ENCODE measurements around the gene FOXN3.

FOXN3 gene

DNA sequence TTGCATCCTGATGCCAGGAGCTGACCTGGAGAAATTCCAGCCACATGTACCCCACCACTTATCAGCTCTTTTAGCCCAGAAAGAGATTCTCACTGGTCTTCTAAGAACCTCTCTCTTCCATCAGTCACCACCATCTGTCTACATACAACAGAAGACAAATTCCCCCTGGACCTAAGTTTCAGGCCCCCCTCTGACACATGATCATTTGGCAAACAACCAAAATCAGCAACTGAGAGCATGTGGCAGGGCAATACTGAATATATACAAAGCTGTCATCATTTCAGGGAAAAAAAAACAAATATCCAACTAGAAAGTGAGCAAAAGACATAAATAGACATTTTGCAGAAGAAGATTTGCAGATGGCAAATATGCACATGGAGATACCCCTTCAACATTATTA is 180.2 kb downstream of the FOXN3 start:
- no peaks in the 10 kb centered on the region for H3K27me3 ChIP-seq (replicated peaks in 2 of 5; ENCODE audit: control insufficient read depth in 4 of 5, insufficient read depth in 5 of 5, low read length in 4 of 5)
- peaks cover 4 to 43% (median 18%) of the 10 kb centered on the region in 4 experiments for H3K4me1 ChIP-seq (ENCODE audit: control extremely low read depth in 1 of 4, control insufficient read depth in 4 of 4, insufficient read depth in 4 of 4, low read length in 3 of 4)
- H3K4me3 ChIP-seq (ENCODE audit: control insufficient read depth in 1 of 7, extremely low read depth in 1 of 7, insufficient read depth in 4 of 7, low read depth in 2 of 7, low read length in 6 of 7) = no peak overlapping the region
- H3K27ac ChIP-seq (ENCODE audit: insufficient read depth in 1 of 2, low read depth in 1 of 2, low read length in 2 of 2, poor library complexity in 1 of 2, severe bottlenecking in 2 of 2) = no peak overlapping the region
- peaks cover 0 to 8% (median 0%) of the 10 kb centered on the region in 5 experiments for H3K9me3 ChIP-seq (ENCODE audit: control extremely low read depth in 1 of 5, control insufficient read depth in 4 of 5, insufficient read depth in 2 of 5, low read depth in 1 of 5, low read length in 4 of 5)
- H3K36me3 ChIP-seq (ENCODE audit: control insufficient read depth in 4 of 4, insufficient read depth in 4 of 4, low read length in 3 of 4) = peaks cover 0 to 6% (median 3%) of the 10 kb centered on the region in 4 experiments
- ChIA-PET CTCF (interaction anchor here (0.7 to 5.4 kb wide), 6 partner anchors 13 to 195 kb away, joined by 3 to 31 read pairs (median 4); no protein-coding TSS in a partner anchor), POLR2A (no interaction called here)
- no peak for DNase-seq

DNA sequence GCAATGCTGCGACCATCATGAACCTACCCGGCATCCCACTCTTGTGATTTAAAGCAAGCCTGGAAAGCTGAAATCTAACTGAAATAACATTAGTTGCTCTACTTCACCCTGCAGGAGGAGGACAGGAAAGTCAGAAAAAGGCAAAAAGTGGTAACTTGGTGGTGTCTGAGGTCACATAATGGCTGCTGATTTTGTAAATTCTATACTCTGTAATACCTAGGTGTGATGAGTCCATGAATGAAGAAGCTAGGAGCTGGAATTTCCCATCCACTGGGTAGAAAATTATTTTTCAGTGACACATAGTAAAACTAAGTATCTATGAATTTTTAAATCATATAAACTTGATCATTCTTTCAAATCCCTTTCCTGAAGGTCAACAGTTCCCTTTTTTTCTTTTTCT is 183.8 kb downstream of the FOXN3 start:
- Histone ChIP-seq H3K4me3 (ENCODE audit: control insufficient read depth in 1 of 7, extremely low read depth in 1 of 7, insufficient read depth in 4 of 7, low read depth in 2 of 7, low read length in 6 of 7) (no peak overlapping the region), H3K9me3 (ENCODE audit: control extremely low read depth in 1 of 5, control insufficient read depth in 4 of 5, insufficient read depth in 2 of 5, low read depth in 1 of 5, low read length in 4 of 5) (peaks cover 0 to 8% (median 0%) of the 10 kb centered on the region in 5 experiments), H3K36me3 (ENCODE audit: control insufficient read depth in 4 of 4, insufficient read depth in 4 of 4, low read length in 3 of 4) (peaks cover 0 to 9% (median 1%) of the 10 kb centered on the region in 4 experiments), H3K27ac (ENCODE audit: insufficient read depth in 1 of 2, low read depth in 1 of 2, low read length in 2 of 2, poor library complexity in 1 of 2, severe bottlenecking in 2 of 2) (peak overlapping the region in 1 of 2 experiments; percentile 8), H3K4me1 (ENCODE audit: control extremely low read depth in 1 of 4, control insufficient read depth in 4 of 4, insufficient read depth in 4 of 4, low read length in 3 of 4) (peaks cover 0 to 14% (median 2%) of the 10 kb centered on the region in 4 experiments), H3K27me3 (replicated peaks in 2 of 5; ENCODE audit: control insufficient read depth in 4 of 5, insufficient read depth in 5 of 5, low read length in 4 of 5) (no peaks in the 10 kb centered on the region)
- CTCF ChIA-PET = no interaction called here
- DNase-seq = no peak
- 100% methylated on average over 2 of the region's 2 CpGs for WGBS (ENCODE audit: insufficient coverage)
- POLR2A ChIA-PET = interaction anchor here (0.6 kb wide), 1 partner anchor 693 kb away, joined by 3 read pairs; no protein-coding TSS in a partner anchor

DNA sequence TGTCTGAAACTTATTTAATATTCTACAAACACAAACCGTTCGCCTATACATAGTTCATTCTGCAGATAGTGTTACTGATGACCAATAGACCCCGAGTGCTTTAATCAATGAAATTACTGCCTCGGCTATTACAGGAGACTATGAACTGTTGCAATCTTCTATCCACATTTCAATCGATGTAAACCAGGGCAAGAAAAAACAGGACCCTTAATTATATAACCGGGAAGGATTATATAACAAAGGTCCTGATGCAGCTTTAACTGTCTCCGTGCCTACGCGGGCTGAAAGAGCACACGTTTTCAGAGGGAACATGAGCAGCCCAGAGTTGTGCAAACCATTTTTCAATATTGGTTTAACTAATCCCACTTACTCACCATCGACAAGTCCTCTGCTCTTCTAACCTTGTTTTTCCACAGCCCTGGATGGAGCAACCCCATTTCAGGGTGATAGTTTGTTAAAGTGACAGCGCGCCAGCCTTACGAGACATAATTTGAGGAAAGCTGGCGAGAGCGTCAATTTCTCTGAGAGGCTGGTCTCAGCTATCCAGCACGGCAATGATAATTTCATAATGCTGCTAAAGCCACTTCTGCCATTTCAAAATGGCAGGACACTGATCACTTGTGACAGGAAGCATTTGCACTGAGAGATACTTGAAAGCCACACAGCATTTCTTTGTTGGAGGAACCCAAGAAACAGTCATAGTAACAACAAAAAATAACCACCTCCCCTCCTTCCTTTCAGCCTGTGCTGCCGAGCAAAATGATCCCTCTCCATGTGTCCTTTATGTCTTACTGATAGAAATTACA is 184.6 kb downstream of the FOXN3 start:
- Histone ChIP-seq H3K9me3 (ENCODE audit: control extremely low read depth in 1 of 5, control insufficient read depth in 4 of 5, insufficient read depth in 2 of 5, low read depth in 1 of 5, low read length in 4 of 5) (peaks cover 0 to 8% (median 0%) of the 10 kb centered on the region in 5 experiments), H3K27me3 (replicated peaks in 2 of 5; ENCODE audit: control insufficient read depth in 4 of 5, insufficient read depth in 5 of 5, low read length in 4 of 5) (no peaks in the 10 kb centered on the region), H3K27ac (ENCODE audit: insufficient read depth in 1 of 2, low read depth in 1 of 2, low read length in 2 of 2, poor library complexity in 1 of 2, severe bottlenecking in 2 of 2) (peak overlapping the region in 1 of 2 experiments; percentile 8), H3K4me3 (ENCODE audit: control insufficient read depth in 1 of 7, extremely low read depth in 1 of 7, insufficient read depth in 4 of 7, low read depth in 2 of 7, low read length in 6 of 7) (no peak overlapping the region), H3K4me1 (ENCODE audit: control extremely low read depth in 1 of 4, control insufficient read depth in 4 of 4, insufficient read depth in 4 of 4, low read length in 3 of 4) (peaks cover 0 to 12% (median 2%) of the 10 kb centered on the region in 4 experiments), H3K36me3 (ENCODE audit: control insufficient read depth in 4 of 4, insufficient read depth in 4 of 4, low read length in 3 of 4) (peaks cover 0 to 9% (median 1%) of the 10 kb centered on the region in 4 experiments)
- 94% methylated on average over 18 of the region's 18 CpGs for WGBS (ENCODE audit: insufficient coverage)
- DNase-seq = no peak
- ChIA-PET POLR2A (interaction anchor here (0.6 kb wide), 1 partner anchor 694 kb away, joined by 3 read pairs; no protein-coding TSS in a partner anchor), CTCF (no interaction called here)

DNA sequence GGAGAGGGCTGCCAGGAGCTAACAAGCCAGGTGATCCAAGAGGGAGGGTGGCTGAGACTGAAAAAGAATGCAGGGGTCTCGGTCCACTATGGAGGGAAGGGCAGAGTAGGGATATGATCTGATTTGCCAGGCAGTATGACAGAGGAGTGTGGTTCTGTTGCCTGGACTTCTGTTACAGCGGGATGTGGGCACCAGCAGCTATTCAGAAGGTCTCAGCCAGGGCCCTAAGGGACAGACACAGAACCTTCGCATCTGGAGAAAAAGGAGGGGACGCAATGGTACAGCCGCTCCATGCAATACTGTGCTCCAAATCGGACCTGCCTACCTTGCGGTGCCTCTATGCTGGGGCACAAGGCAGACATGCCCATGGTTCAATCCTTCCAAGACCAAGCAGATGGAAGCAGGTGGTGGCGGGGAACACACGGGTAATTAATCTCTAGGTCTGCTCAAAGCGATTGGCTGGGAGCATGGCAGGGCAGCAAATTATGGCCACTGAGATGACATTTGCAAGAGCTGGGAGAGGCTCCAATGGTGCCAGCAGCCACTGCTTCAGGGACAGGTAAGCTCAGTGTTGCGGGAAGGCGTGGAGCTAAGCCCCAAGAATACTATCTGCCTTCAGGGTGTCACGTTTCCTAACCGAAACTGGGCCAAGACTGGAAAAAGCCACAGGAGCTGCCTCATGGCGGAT is 185.5 kb downstream of the FOXN3 start:
- no peaks in the 10 kb centered on the region for H3K27me3 ChIP-seq (replicated peaks in 2 of 5; ENCODE audit: control insufficient read depth in 4 of 5, insufficient read depth in 5 of 5, low read length in 4 of 5)
- H3K36me3 ChIP-seq (ENCODE audit: control insufficient read depth in 4 of 4, insufficient read depth in 4 of 4, low read length in 3 of 4) = peaks cover 0 to 9% (median 1%) of the 10 kb centered on the region in 4 experiments
- no peak overlapping the region for H3K27ac ChIP-seq (ENCODE audit: insufficient read depth in 1 of 2, low read depth in 1 of 2, low read length in 2 of 2, poor library complexity in 1 of 2, severe bottlenecking in 2 of 2)
- H3K4me3 ChIP-seq (ENCODE audit: control insufficient read depth in 1 of 7, extremely low read depth in 1 of 7, insufficient read depth in 4 of 7, low read depth in 2 of 7, low read length in 6 of 7) = no peak overlapping the region
- peaks cover 0 to 12% (median 2%) of the 10 kb centered on the region in 4 experiments for H3K4me1 ChIP-seq (ENCODE audit: control extremely low read depth in 1 of 4, control insufficient read depth in 4 of 4, insufficient read depth in 4 of 4, low read length in 3 of 4)
- POLR2A ChIA-PET = no interaction called here
- H3K9me3 ChIP-seq (ENCODE audit: control extremely low read depth in 1 of 5, control insufficient read depth in 4 of 5, insufficient read depth in 2 of 5, low read depth in 1 of 5, low read length in 4 of 5) = peaks cover 0 to 8% (median 0%) of the 10 kb centered on the region in 5 experiments
- 98% methylated on average over 15 of the region's 15 CpGs for WGBS (ENCODE audit: insufficient coverage)
- no peak for DNase-seq
- CTCF ChIA-PET = no interaction called here

DNA sequence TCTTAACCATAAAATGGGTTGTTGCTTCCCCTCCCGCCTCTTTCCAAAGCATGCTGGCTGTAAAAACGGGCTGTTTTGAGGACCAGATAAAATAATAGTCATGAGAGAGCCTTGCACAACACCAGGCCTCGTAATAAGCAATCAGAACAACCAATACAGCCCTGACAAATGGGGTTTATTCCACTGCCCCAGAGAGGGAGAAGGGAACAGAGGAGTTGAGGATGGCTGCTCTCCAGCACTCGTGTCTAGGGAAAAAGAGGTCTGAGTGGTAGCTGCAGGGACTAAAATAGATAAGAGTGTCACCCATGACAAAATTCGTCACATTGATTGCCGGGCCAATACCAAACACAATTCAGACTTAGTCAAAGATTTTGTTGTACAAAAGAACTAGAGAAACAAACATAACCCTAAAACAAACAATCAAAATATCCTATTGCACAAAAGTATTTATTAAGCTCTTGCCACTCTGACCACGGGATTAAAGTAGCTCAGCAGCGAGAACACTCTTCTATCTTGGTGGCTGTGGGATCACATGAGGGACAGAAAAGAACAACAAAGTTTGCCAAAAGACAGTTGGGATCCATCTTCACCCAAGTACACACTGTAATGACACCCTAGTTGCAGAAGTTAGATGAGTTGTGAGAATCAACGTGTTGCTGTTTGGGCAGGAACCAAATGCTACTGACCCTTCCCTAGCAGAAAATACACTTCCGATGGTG is 188.0 kb downstream of the FOXN3 start:
- Histone ChIP-seq H3K4me1 (ENCODE audit: control extremely low read depth in 1 of 4, control insufficient read depth in 4 of 4, insufficient read depth in 4 of 4, low read length in 3 of 4) (peaks cover 0 to 6% (median 4%) of the 10 kb centered on the region in 4 experiments), H3K9me3 (ENCODE audit: control extremely low read depth in 1 of 5, control insufficient read depth in 4 of 5, insufficient read depth in 2 of 5, low read depth in 1 of 5, low read length in 4 of 5) (no peaks in the 10 kb centered on the region), H3K4me3 (ENCODE audit: control insufficient read depth in 1 of 7, extremely low read depth in 1 of 7, insufficient read depth in 4 of 7, low read depth in 2 of 7, low read length in 6 of 7) (no peak overlapping the region), H3K36me3 (ENCODE audit: control insufficient read depth in 4 of 4, insufficient read depth in 4 of 4, low read length in 3 of 4) (peaks cover 0 to 9% (median 2%) of the 10 kb centered on the region in 4 experiments), H3K27me3 (replicated peaks in 2 of 5; ENCODE audit: control insufficient read depth in 4 of 5, insufficient read depth in 5 of 5, low read length in 4 of 5) (no peaks in the 10 kb centered on the region), H3K27ac (ENCODE audit: insufficient read depth in 1 of 2, low read depth in 1 of 2, low read length in 2 of 2, poor library complexity in 1 of 2, severe bottlenecking in 2 of 2) (no peak overlapping the region)
- DNase-seq = no peak
- ChIA-PET POLR2A (no interaction called here), CTCF (interaction anchor here (3.0 kb wide), 1 partner anchor 10 kb away, joined by 14 read pairs; no protein-coding TSS in a partner anchor)
- WGBS (ENCODE audit: insufficient coverage) = 96% methylated on average over 5 of the region's 10 CpGs

DNA sequence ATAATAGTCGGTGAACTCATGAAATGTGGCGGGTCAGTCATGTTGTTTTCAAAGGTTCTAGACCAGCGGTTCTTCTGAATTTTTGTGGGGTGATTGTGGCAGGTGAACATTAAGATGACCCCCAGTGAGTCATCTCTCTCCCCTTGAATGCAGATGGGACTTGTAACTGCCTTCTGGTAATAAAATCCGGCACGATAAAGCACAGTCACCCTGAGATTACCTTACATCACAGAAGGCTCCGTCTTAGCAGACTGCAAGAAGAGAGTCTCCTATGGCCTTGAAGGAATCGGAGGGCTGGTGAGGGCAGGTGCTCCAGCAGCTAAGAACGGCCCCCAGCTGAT is 189.6 kb downstream of the FOXN3 start:
- H3K27me3 ChIP-seq (replicated peaks in 2 of 5; ENCODE audit: control insufficient read depth in 4 of 5, insufficient read depth in 5 of 5, low read length in 4 of 5) = no peaks in the 10 kb centered on the region
- 97% methylated on average over 7 of the region's 8 CpGs for WGBS (ENCODE audit: insufficient coverage)
- H3K4me3 ChIP-seq (ENCODE audit: control insufficient read depth in 1 of 7, extremely low read depth in 1 of 7, insufficient read depth in 4 of 7, low read depth in 2 of 7, low read length in 6 of 7) = no peak overlapping the region
- ChIA-PET POLR2A (no interaction called here), CTCF (interaction anchor here (1.2 to 3.0 kb wide), 2 partner anchors 12 to 14 kb away, joined by 3 to 14 read pairs; no protein-coding TSS in a partner anchor)
- no peak overlapping the region for H3K27ac ChIP-seq (ENCODE audit: insufficient read depth in 1 of 2, low read depth in 1 of 2, low read length in 2 of 2, poor library complexity in 1 of 2, severe bottlenecking in 2 of 2)
- H3K36me3 ChIP-seq (ENCODE audit: control insufficient read depth in 4 of 4, insufficient read depth in 4 of 4, low read length in 3 of 4) = peaks cover 3 to 14% (median 6%) of the 10 kb centered on the region in 4 experiments
- no peaks in the 10 kb centered on the region for H3K9me3 ChIP-seq (ENCODE audit: control extremely low read depth in 1 of 5, control insufficient read depth in 4 of 5, insufficient read depth in 2 of 5, low read depth in 1 of 5, low read length in 4 of 5)
- H3K4me1 ChIP-seq (ENCODE audit: control extremely low read depth in 1 of 4, control insufficient read depth in 4 of 4, insufficient read depth in 4 of 4, low read length in 3 of 4) = peaks cover 0 to 3% (median under 1%) of the 10 kb centered on the region in 4 experiments
- DNase-seq = no peak

Data from common myeloid progenitor, CD34-positive (primary cell).